Large intestine (tissue), 3 donors: ENCODE results near the gene NLK. TPM values are rescaled to one million over a fixed set of nuclear protein-coding genes. Genes with fewer than 3 reads are reported as not detected.
"Not testable (repeated sequence)": the region's sequence is repeated elsewhere in the genome, so short reads cannot be mapped to it uniquely, and the experiment has no call there.

Experiments used
- DNase-seq, 2 donors: peaks; one replicate each; pipeline versions ENCODE4 v3.0.0 to v3.0.0-alpha.2; 2013
- H3K27ac ChIP-seq: one replicate; pipeline ENCODE4 v1.5.1; 2013; ENCODE audit warnings: low read length
- H3K27me3 ChIP-seq: 2 replicates; pipeline ENCODE4 v1.6.1; 2013; ENCODE audit warnings: low read length; ENCODE audit not compliant: control insufficient read depth, insufficient read depth
- H3K36me3 ChIP-seq: 2 replicates; pipeline ENCODE4 v1.6.1; 2013; ENCODE audit warnings: low read length; ENCODE audit not compliant: control insufficient read depth, insufficient read depth
- H3K4me1 ChIP-seq: one replicate; pipeline ENCODE4 v1.6.1; 2013; ENCODE audit warnings: low read length; ENCODE audit not compliant: control insufficient read depth, insufficient read depth
- H3K4me3 ChIP-seq: one replicate; pipeline ENCODE4 v1.5.1; 2013; ENCODE audit warnings: low read length
- H3K9me3 ChIP-seq: one replicate; pipeline ENCODE4 v1.6.1; 2013; ENCODE audit warnings: mild to moderate bottlenecking, low read depth, low read length, moderate library complexity; ENCODE audit not compliant: control insufficient read depth
- WGBS: methylation state at CpG from one replicate; pipeline ENCODE4 v1.1.5; 2013; ENCODE audit warnings: low lambda C conversion rate; ENCODE audit not compliant: insufficient coverage; 5-methylcytosine and 5-hydroxymethylcytosine counted together
- polyA plus RNA-seq: library from polyadenylated mRNA; unstranded; fragments of 120-200 nt; gene quantifications from one replicate; pipeline ENCODE4 v1.2.1, GENCODE V29; 2013

Gene NLK
- polyA plus RNA-seq, 1 donor: 13.9 TPM

GRCh38 chr17:28007925-28008324 is 34.6 kb upstream of the NLK start:
- H3K27me3 ChIP-seq, H3K27ac ChIP-seq, H3K9me3 ChIP-seq, DNase-seq, H3K4me1 ChIP-seq, H3K4me3 ChIP-seq, H3K36me3 ChIP-seq: not testable (repeated sequence)
- 94% methylated on average over 2 of the region's 4 CpGs for WGBS

GRCh38 chr17:28008513-28008912 is 34.0 kb upstream of the NLK start:
- Histone ChIP-seq H3K27ac (no peak overlapping the region), H3K36me3 (no peaks in the 10 kb centered on the region), H3K9me3 (no peaks in the 10 kb centered on the region), H3K27me3 (no peaks in the 10 kb centered on the region), H3K4me3 (no peak overlapping the region), H3K4me1 (no peaks in the 10 kb centered on the region)
- no CpG with 5 or more reads among the region's 2 CpGs for WGBS
- peak; percentile 30 to 52 for DNase-seq

- H3K27me3 ChIP-seq: no peaks in the 10 kb centered on the region
- no peaks in the 10 kb centered on the region for H3K4me1 ChIP-seq
- no CpG with 5 or more reads among the region's 2 CpGs for WGBS
- H3K4me3 ChIP-seq: no peak overlapping the region
- H3K9me3 ChIP-seq: no peaks in the 10 kb centered on the region
- H3K27ac ChIP-seq: no peak overlapping the region
- no peaks in the 10 kb centered on the region for H3K36me3 ChIP-seq
- DNase-seq: no peak
Observed at GRCh38 chr17:28010406-28010805, 32.1 kb upstream of the NLK start.

DNA sequence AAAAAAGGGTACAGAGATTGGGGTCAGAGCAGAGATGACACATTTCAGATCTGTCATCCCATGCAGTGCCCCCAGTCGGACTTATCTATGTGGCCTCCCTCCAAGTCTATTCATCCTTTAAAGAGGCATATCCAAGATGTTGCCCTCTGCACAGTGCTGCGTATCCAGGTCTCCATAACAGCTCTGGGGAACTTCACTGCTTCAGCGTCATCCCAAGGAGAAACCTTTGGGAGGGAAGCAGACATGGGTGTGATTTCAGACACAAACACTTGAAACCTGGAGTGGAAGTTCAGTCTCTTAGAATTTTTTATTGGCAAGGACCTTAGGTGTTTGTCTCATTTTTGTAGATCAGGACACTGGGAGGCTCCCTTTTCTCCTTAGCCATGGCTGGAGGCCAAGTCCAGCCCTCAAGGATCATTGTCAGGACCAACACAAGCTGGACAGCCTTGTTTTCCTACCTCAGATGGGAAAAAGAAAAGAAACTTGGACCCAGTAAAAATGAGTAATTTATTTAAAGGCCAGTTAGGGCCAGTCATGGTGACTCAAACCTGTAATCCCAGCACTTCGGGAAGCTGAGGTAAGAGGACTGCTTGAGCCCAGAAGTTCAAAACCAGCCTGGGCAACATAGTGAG is 23.9 kb upstream of the NLK start:
- H3K36me3 ChIP-seq: no peaks in the 10 kb centered on the region
- no peaks in the 10 kb centered on the region for H3K27me3 ChIP-seq
- no peaks in the 10 kb centered on the region for H3K9me3 ChIP-seq
- 100% methylated on average over 1 of the region's 4 CpGs for WGBS
- H3K4me1 ChIP-seq: no peaks in the 10 kb centered on the region
- H3K27ac ChIP-seq: no peak overlapping the region
- H3K4me3 ChIP-seq: no peak overlapping the region
- DNase-seq: no peak

DNA sequence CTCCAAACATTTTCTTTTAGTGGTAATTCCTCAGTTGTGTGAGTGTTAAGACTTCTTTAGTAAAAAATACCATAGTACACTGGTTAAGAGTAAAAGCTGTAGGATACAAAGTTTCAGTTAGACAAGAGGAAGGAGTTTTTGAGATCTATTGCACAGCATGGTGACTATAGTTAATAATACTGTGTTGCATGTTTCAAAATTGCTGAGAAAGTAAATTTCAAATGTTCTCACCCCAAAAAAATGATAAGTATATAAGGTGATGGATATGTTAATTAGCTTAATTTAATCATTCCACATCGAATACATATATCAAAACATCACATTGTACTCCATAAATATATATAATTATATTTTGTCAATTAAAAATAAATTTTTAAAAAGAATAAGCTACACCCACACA is 22.0 kb upstream of the NLK start:
- H3K27ac ChIP-seq: no peak overlapping the region

DNA sequence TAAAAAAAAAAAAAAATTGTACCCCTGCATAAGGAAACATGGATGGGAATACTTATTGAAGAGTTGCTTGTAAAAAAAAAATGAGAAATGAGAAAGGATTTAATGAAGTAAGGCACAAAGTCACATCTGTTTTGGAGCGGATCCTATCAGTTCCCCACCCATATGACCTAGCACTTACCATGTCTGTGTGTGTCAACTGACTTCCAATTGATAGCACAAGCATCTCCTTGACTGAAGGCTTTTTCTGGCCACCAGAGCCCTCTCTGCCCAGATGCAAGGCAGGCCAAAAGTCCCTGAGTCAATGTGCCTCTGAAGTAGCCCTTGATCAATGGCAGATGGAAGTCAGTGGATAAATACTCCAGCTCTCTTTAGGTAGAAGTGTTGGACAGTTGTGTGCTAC is 13.4 kb upstream of the NLK start:
- no peak for DNase-seq
- WGBS: no CpG with 5 or more reads among the region's 1 CpG
- no peak overlapping the region for H3K27ac ChIP-seq
- no peaks in the 10 kb centered on the region for H3K27me3 ChIP-seq
- no peaks in the 10 kb centered on the region for H3K4me1 ChIP-seq
- H3K4me3 ChIP-seq: no peak overlapping the region
- no peaks in the 10 kb centered on the region for H3K9me3 ChIP-seq
- no peaks in the 10 kb centered on the region for H3K36me3 ChIP-seq

More for the DNA sequence above, 22.0 kb upstream of the NLK start:
- no CpG with 5 or more reads among the region's 1 CpG for WGBS
- Histone ChIP-seq H3K27me3 (no peaks in the 10 kb centered on the region), H3K36me3 (no peaks in the 10 kb centered on the region), H3K4me1 (no peaks in the 10 kb centered on the region), H3K4me3 (no peak overlapping the region), H3K9me3 (no peaks in the 10 kb centered on the region)
- no peak for DNase-seq

GRCh38 chr17:28030386-28030785 is 12.1 kb upstream of the NLK start:
- H3K36me3 ChIP-seq: no peaks in the 10 kb centered on the region
- no peak overlapping the region for H3K27ac ChIP-seq
- no peaks in the 10 kb centered on the region for H3K9me3 ChIP-seq
- H3K27me3 ChIP-seq: no peaks in the 10 kb centered on the region
- WGBS: no CpG with 5 or more reads among the region's 3 CpGs
- no peak for DNase-seq
- no peak overlapping the region for H3K4me3 ChIP-seq
- no peaks in the 10 kb centered on the region for H3K4me1 ChIP-seq

DNA sequence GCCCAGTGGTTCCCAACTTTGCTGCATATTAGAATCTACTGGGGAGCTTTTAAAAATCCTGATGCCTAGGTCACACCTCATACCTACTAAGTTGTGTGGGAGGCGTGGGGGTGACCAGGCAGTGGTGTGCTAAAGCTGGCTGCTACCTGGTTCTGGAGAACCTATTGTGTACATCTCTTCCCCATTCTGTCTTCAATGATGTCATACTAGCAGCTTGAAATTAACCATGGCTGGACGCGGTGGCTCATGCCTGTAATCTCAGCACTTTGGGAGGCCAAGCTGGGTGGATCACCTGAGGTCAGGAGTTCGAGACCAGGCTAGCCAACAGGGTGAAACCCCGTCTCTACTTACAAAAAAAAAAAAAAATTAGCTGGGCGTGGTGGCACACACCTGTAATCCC is 11.3 kb upstream of the NLK start:
- H3K9me3 ChIP-seq: no peaks in the 10 kb centered on the region
- H3K27ac ChIP-seq: no peak overlapping the region
- no CpG with 5 or more reads among the region's 6 CpGs for WGBS
- no peaks in the 10 kb centered on the region for H3K27me3 ChIP-seq
- DNase-seq: no peak
- no peaks in the 10 kb centered on the region for H3K36me3 ChIP-seq
- H3K4me1 ChIP-seq: no peaks in the 10 kb centered on the region
- H3K4me3 ChIP-seq: no peak overlapping the region

GRCh38 chr17:28033972-28034714 is 8.3 kb upstream of the NLK start:
- DNase-seq: no peak
- WGBS: no CpG with 5 or more reads among the region's 8 CpGs
- Histone ChIP-seq H3K27ac (no peak overlapping the region), H3K4me1 (no peaks in the 10 kb centered on the region), H3K36me3 (no peaks in the 10 kb centered on the region), H3K27me3 (no peaks in the 10 kb centered on the region), H3K4me3 (no peak overlapping the region), H3K9me3 (no peaks in the 10 kb centered on the region)

DNA sequence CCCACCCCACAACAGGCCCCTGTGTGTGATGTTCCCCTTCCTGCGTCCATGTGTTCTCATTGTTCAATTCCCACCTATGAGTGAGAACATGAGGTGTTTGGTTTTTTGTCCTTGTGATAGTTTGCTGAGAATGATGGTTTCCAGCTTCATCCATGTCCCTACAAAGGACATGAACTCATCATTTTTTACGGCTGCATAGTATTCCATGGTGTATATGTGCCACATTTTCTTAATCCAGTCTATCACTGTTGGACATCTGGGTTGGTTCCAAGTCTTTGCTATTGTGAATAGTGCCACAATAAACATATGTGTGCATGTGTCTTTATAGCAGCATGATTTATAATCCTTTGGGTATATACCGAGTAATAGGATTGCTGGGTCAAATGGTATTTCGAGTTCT is 7.0 kb upstream of the NLK start:
- not testable (repeated sequence) for DNase-seq, H3K4me1 ChIP-seq, H3K4me3 ChIP-seq, H3K27ac ChIP-seq, H3K36me3 ChIP-seq, H3K9me3 ChIP-seq, H3K27me3 ChIP-seq
- WGBS: no CpG with 5 or more reads among the region's 4 CpGs

- not testable (repeated sequence) for DNase-seq, H3K4me1 ChIP-seq, H3K4me3 ChIP-seq, H3K27ac ChIP-seq, H3K36me3 ChIP-seq, H3K9me3 ChIP-seq, H3K27me3 ChIP-seq
- WGBS: no CpG with 5 or more reads among the region's 2 CpGs
Observed at GRCh38 chr17:28035884-28036283, 6.6 kb upstream of the NLK start.
